H1 (cell line): ENCODE data around the gene RASGRP3. TPM values are rescaled to one million over a fixed set of nuclear protein-coding genes. Genes with fewer than 3 reads are reported as not detected.

ENCODE experiments used
- CTCF ChIA-PET: fragments of 300-600 bp; sonication (Branson Sonifier 250); formaldehyde crosslinking; loops from one replicate; lab custom pipeline; 2021; ENCODE audit not compliant: partially characterized antibody; lab: Charles Lee
- POLR2A ChIA-PET: fragments of 300-600 bp; sonication (Branson Sonifier 250); formaldehyde crosslinking; loops from one replicate; lab custom pipeline; 2021; ENCODE audit warnings: inconsistent platforms; ENCODE audit not compliant: partially characterized antibody; lab: Charles Lee
- DNase-seq, 2 experiments: peaks; one replicate each; pipeline versions ENCODE4 v3.0.0 to v3.0.0-alpha.2; 2010 to 2022; ENCODE audit warnings: low spot score in 2 of 2, low read depth in 1 of 2, mixed read lengths in 1 of 2
- FAIRE-seq: peaks from 2 replicates; lab custom pipeline; 2011; peaks lifted over from hg19 to GRCh38; lab: Jason Lieb, UNC
- H2AFZ ChIP-seq: 2 replicates; pipeline ENCODE4 v1.8.1; 2012; ENCODE audit warnings: low read length, inconsistent platforms
- H2AK5ac ChIP-seq: 2 replicates; pipeline ENCODE4 v1.6.1; 2013; ENCODE audit warnings: low read depth, low read length
- H2BK120ac ChIP-seq: replicated peaks from 2 replicates; pipeline ENCODE3; 2013; ENCODE audit warnings: low read depth, low read length, inconsistent platforms
- H2BK12ac ChIP-seq: 2 replicates; pipeline ENCODE4 v1.6.1; 2013; ENCODE audit warnings: low read depth, low read length
- H2BK15ac ChIP-seq: 2 replicates; pipeline ENCODE4 v1.6.1; 2013; ENCODE audit warnings: low read length
- H2BK20ac ChIP-seq: 2 replicates; pipeline ENCODE4 v1.6.1; 2013; ENCODE audit warnings: low read length
- H2BK5ac ChIP-seq: 2 replicates; pipeline ENCODE4 v1.6.1; 2013; ENCODE audit warnings: low read depth, low read length
- H3K14ac ChIP-seq: 2 replicates; pipeline ENCODE4 v1.6.1; 2013; ENCODE audit warnings: inconsistent platforms; ENCODE audit not compliant: insufficient read length
- H3K18ac ChIP-seq: 2 replicates; pipeline ENCODE4 v1.6.1; 2013; ENCODE audit warnings: low read length; ENCODE audit errors: extremely low read depth
- H3K23ac ChIP-seq: 2 replicates; pipeline ENCODE4 v1.6.1; 2013; ENCODE audit warnings: inconsistent platforms; ENCODE audit not compliant: insufficient read length
- H3K23me2 ChIP-seq: 2 replicates; pipeline ENCODE4 v1.6.1; 2013; ENCODE audit warnings: low read depth, low read length
- H3K27ac ChIP-seq: 2 replicates; pipeline ENCODE4 v1.6.1; 2011; ENCODE audit warnings: low read depth, low read length, inconsistent platforms
- H3K27me3 ChIP-seq, 4 experiments: replicated peaks in 1 of 4; 1 replicate in 1 of 4; 2 replicates in 3 of 4; pipeline versions ENCODE4 v1.6.1 to v1.8.1; 2011 to 2013; ENCODE audit warnings: low read length in 3 of 4, mild to moderate bottlenecking in 3 of 4, inconsistent platforms in 2 of 4, mixed read lengths in 2 of 4, moderate library complexity in 1 of 4; ENCODE audit not compliant: control insufficient read depth in 3 of 4, insufficient read depth in 3 of 4; ENCODE audit errors: extremely low read depth in 1 of 4
- H3K36me3 ChIP-seq, 4 experiments: 2 replicates each; pipeline versions ENCODE4 v1.6.1 to v1.8.1; 2011 to 2013; ENCODE audit warnings: mild to moderate bottlenecking in 4 of 4, low read length in 3 of 4, moderate library complexity in 2 of 4, control low read depth in 1 of 4, inconsistent platforms in 1 of 4; ENCODE audit not compliant: insufficient read depth in 4 of 4, control insufficient read depth in 2 of 4
- H3K4ac ChIP-seq: replicated peaks from 2 replicates; pipeline ENCODE3; 2013; ENCODE audit warnings: low read length, low read depth, mixed read lengths, inconsistent platforms; ENCODE audit not compliant: insufficient read length
- H3K4me1 ChIP-seq, 4 experiments: replicated peaks in 1 of 4; 1 replicate in 1 of 4; 2 replicates in 3 of 4; pipeline versions ENCODE4 v1.6.1 to v1.8.1; 2011 to 2013; ENCODE audit warnings: low read length in 3 of 4, inconsistent platforms in 2 of 4, mixed read lengths in 1 of 4; ENCODE audit not compliant: insufficient read depth in 4 of 4, control insufficient read depth in 3 of 4
- H3K4me2 ChIP-seq, 2 experiments: 2 replicates each; pipeline versions ENCODE4 v1.6.1 to v1.8.1; 2011 to 2013; ENCODE audit warnings: low read depth in 2 of 2, low read length in 2 of 2, control low read depth in 1 of 2, inconsistent platforms in 1 of 2, mild to moderate bottlenecking in 1 of 2; ENCODE audit not compliant: insufficient read depth in 1 of 2
- H3K4me3 ChIP-seq, 4 experiments: fragments of 200-600, 300-600 bp in 1 of 4; sonication (generic), shearing (Covaris generic), sonication (Bioruptor Twin) in 1 of 4; 2 replicates each; pipeline versions ENCODE4 v1.5.1 to v1.8.1; 2011 to 2016; ENCODE audit warnings: low read length in 4 of 4, low read depth in 3 of 4, control low read depth in 2 of 4, inconsistent platforms in 2 of 4, mild to moderate bottlenecking in 2 of 4, mixed read lengths in 1 of 4, moderate library complexity in 1 of 4; ENCODE audit not compliant: insufficient read depth in 2 of 4; ENCODE audit errors: extremely low read depth in 1 of 4
- H3K56ac ChIP-seq: replicated peaks from 2 replicates; pipeline ENCODE3; 2013; ENCODE audit warnings: low read depth, mild to moderate bottlenecking, mixed read lengths, low read length, inconsistent platforms; ENCODE audit not compliant: insufficient read length
- H3K79me1 ChIP-seq: 2 replicates; pipeline ENCODE4 v1.6.1; 2013; ENCODE audit warnings: low read depth, low read length, control low read depth
- H3K79me2 ChIP-seq, 2 experiments: 2 replicates each; pipeline versions ENCODE4 v1.6.1 to v1.8.1; 2012 to 2013; ENCODE audit warnings: low read length in 2 of 2, mild to moderate bottlenecking in 2 of 2, inconsistent platforms in 1 of 2; ENCODE audit not compliant: insufficient read depth in 2 of 2, control insufficient read depth in 1 of 2
- H3K9ac ChIP-seq, 4 experiments: replicated peaks in 1 of 4; 1 replicate in 1 of 4; 2 replicates in 3 of 4; pipeline versions ENCODE4 v1.6.1 to v1.8.1; 2011 to 2013; ENCODE audit warnings: low read depth in 3 of 4, low read length in 3 of 4, control low read depth in 2 of 4, mild to moderate bottlenecking in 2 of 4, moderate library complexity in 2 of 4, inconsistent platforms in 1 of 4; ENCODE audit errors: extremely low read depth in 1 of 4
- H3K9me3 ChIP-seq, 2 experiments: 2 replicates each; pipeline versions ENCODE4 v1.6.1 to v1.8.1; 2012 to 2013; ENCODE audit warnings: mild to moderate bottlenecking in 2 of 2, moderate library complexity in 2 of 2, control low read depth in 1 of 2, inconsistent platforms in 1 of 2, low read depth in 1 of 2, low read length in 1 of 2, mixed read lengths in 1 of 2; ENCODE audit not compliant: insufficient read depth in 2 of 2
- H4K20me1 ChIP-seq, 2 experiments: replicated peaks in 1 of 2; 2 replicates each; pipeline versions ENCODE3 to v1.8.1; 2011 to 2013; ENCODE audit warnings: inconsistent platforms in 2 of 2, low read length in 2 of 2, mild to moderate bottlenecking in 1 of 2; ENCODE audit not compliant: insufficient read depth in 2 of 2, control insufficient read depth in 1 of 2
- H4K5ac ChIP-seq: 2 replicates; pipeline ENCODE4 v1.6.1; 2013; ENCODE audit warnings: low read length, low read depth, mixed read lengths, inconsistent platforms; ENCODE audit not compliant: insufficient read length
- H4K8ac ChIP-seq: 2 replicates; pipeline ENCODE4 v1.8.0; 2013; ENCODE audit warnings: mild to moderate bottlenecking, moderate library complexity, low read length, inconsistent platforms; ENCODE audit not compliant: insufficient read depth; ENCODE audit errors: extremely low read depth
- H4K91ac ChIP-seq: replicated peaks from 2 replicates; pipeline ENCODE3; 2013; ENCODE audit warnings: low read length, mixed read lengths, inconsistent platforms; ENCODE audit not compliant: insufficient read length
- ASH2L ChIP-seq: fragments of 200-600, 300-600 bp; sonication (generic); IDR thresholded peaks from one replicate; pipeline ENCODE4 v1.7.1; 2017; ENCODE audit warnings: low read length
- CREB1 ChIP-seq: IDR thresholded peaks from 2 replicates; pipeline ENCODE4 v1.6.1; 2012; ENCODE audit warnings: inconsistent platforms
- CTCF ChIP-seq, 3 experiments: IDR thresholded peaks; 1 replicate in 2 of 3; 2 replicates in 1 of 3; pipeline versions ENCODE4 v1.5.1 to v1.6.1; 2011; ENCODE audit warnings: low read length in 3 of 3, mild to moderate bottlenecking in 3 of 3, inconsistent platforms in 2 of 3, low read depth in 1 of 3, moderate library complexity in 1 of 3; ENCODE audit not compliant: insufficient read depth in 1 of 3; ENCODE audit errors: control extremely low read depth in 1 of 3
- EP300 ChIP-seq, 2 experiments: IDR thresholded peaks; 1 replicate in 1 of 2; 2 replicates in 1 of 2; pipeline ENCODE4 v1.6.1; 2011 to 2012; ENCODE audit warnings: low read depth in 2 of 2, low read length in 2 of 2, mild to moderate bottlenecking in 2 of 2, borderline replicate concordance in 1 of 2, inconsistent platforms in 1 of 2, moderate library complexity in 1 of 2
- HDAC6 ChIP-seq: IDR thresholded peaks from one replicate; pipeline ENCODE4 v1.7.1; 2012; ENCODE audit warnings: low read depth, mild to moderate bottlenecking, inconsistent platforms, low read length, moderate library complexity
- KDM5A ChIP-seq: fragments of 200-600 bp; IDR thresholded peaks from 2 replicates; pipeline ENCODE4 v1.7.1; 2012; ENCODE audit warnings: mild to moderate bottlenecking, low read length, inconsistent platforms, mixed read lengths
- MAFK ChIP-seq: IDR thresholded peaks from 2 replicates; pipeline ENCODE4 v1.6.1; 2012; ENCODE audit warnings: low read depth, mild to moderate bottlenecking, improper control_type of control experiment, low read length
- MAX ChIP-seq: IDR thresholded peaks from 2 replicates; pipeline ENCODE4 v1.6.1; 2012; ENCODE audit warnings: inconsistent platforms
- PHF8 ChIP-seq: fragments of 200-600 bp; sonication (generic); conservative IDR thresholded peaks from 2 replicates; pipeline ENCODE4 v1.7.1; 2012; ENCODE audit warnings: low read depth, mild to moderate bottlenecking, inconsistent platforms, low read length, moderate library complexity
- SIRT6 ChIP-seq: IDR thresholded peaks from one replicate; pipeline ENCODE4 v1.7.1; 2012; ENCODE audit warnings: low read length, inconsistent platforms
- YY1 ChIP-seq: IDR thresholded peaks from 2 replicates; pipeline ENCODE4 v1.6.1; 2011; ENCODE audit warnings: low read depth, mild to moderate bottlenecking, low read length
- WGBS, 2 experiments: shearing (Covaris generic) in 1 of 2; methylation state at CpG; one replicate each; pipeline versions ENCODE4 v1.1.6 to v1.1.7; 2013 to 2015; ENCODE audit warnings: low lambda C conversion rate in 2 of 2, mixed read lengths in 2 of 2, inconsistent platforms in 1 of 2, low coverage in 1 of 2, missing lambda C conversion rate in 1 of 2; ENCODE audit not compliant: insufficient replicate concordance in 2 of 2, insufficient coverage in 1 of 2, insufficient read length in 1 of 2; ENCODE audit errors: extremely low coverage in 1 of 2, missing lambda C conversion rate in 1 of 2; 5-methylcytosine and 5-hydroxymethylcytosine counted together
- polyA plus RNA-seq, 7 experiments: library from polyadenylated mRNA; depleted of rRNA in 3 of 7; stranded (reverse) in 5 of 7; unstranded in 2 of 7; fragments of >200 nt in 5 of 7; fragments of 200-250 nt in 2 of 7; gene quantifications; 1 replicate in 5 of 7; 2 replicates in 1 of 7; 4 replicates in 1 of 7; pipeline versions ENCODE4 v1.2.1 to v1.2.3, GENCODE V29; 2011 to 2013; ENCODE audit warnings: missing spikeins in 2 of 7, mixed read lengths in 2 of 7
- total RNA-seq: library from RNA; stranded (reverse); fragmentation: NEBNext Ultra II Directional; extraction: Animal tissue kit (Norgen Biotek cat#: 25700); gene quantifications from 2 replicates; pipeline ENCODE4 v1.2.1, GENCODE V29; 2021

The RASGRP3 gene
- total and polyA plus RNA-seq, 2 of the 8 experiments (the other 6 are each of a cell fraction or from before 2014, with no cell fraction given): 0.06 TPM; not detected in 1

- Histone ChIP-seq H2BK12ac (no peak overlapping the region), H3K4me3 (no peak overlapping the region), H2BK120ac (no peak overlapping the region), H4K20me1 (no peaks in the 10 kb centered on the region), H2BK20ac (no peak overlapping the region), H3K9ac (no peak overlapping the region), H3K27me3 (no peaks in the 10 kb centered on the region), H3K79me2 (no peaks in the 10 kb centered on the region), H2AK5ac (no peak overlapping the region), H3K79me1 (no peaks in the 10 kb centered on the region), H4K91ac (no peak overlapping the region), H3K4ac (no peak overlapping the region), H3K18ac (no peak overlapping the region), H3K4me1 (no peaks in the 10 kb centered on the region), H3K4me2 (no peak overlapping the region), H3K23me2 (no peaks in the 10 kb centered on the region), H3K23ac (no peak overlapping the region), H3K9me3 (no peaks in the 10 kb centered on the region), H3K56ac (no peak overlapping the region), H2BK15ac (no peak overlapping the region), H2BK5ac (no peak overlapping the region), H3K27ac (no peak overlapping the region), H3K36me3 (no peaks in the 10 kb centered on the region), H4K8ac (no peak overlapping the region), H2AFZ (0 out of 2 replicates have a peak overlapping the region, but pooled peaks have one; percentile 25), H3K14ac (no peak overlapping the region), H4K5ac (no peak overlapping the region)
- FAIRE-seq: no peak
- ChIA-PET CTCF (interaction anchor here (1.0 kb wide), 1 partner anchor 44 kb away, joined by 3 read pairs; no protein-coding TSS in a partner anchor), POLR2A (no interaction called here)
- 87% methylated on average over 3 of the region's 3 CpGs; no CpG with 5 or more reads in 1 of the 2 experiments for WGBS, 2 experiments
- DNase-seq: no peak
- TF ChIP-seq KDM5A (no peak), MAX (no peak), HDAC6 (no peak), PHF8 (no peak), YY1 (no peak), CREB1 (no peak), CTCF (IDR thresholded peaks at IDR 0.05; ENCODE audit: control extremely low read depth in 1 of 3, insufficient read depth in 1 of 3, low read depth in 1 of 3, low read length in 3 of 3) (no peak), EP300 (IDR thresholded peaks at IDR 0.05; ENCODE audit: borderline replicate concordance in 1 of 2, low read depth in 2 of 2, low read length in 2 of 2) (no peak), ASH2L (no peak), MAFK (no peak), SIRT6 (no peak)
Measured at GRCh38 chr2:33531549-33532059, 55.2 kb downstream of the RASGRP3 start.
